GM10847 (cell line): ENCODE data around the gene MAPK13.

Experiments used
- POLR2A ChIP-seq: IDR thresholded peaks from 2 replicates; pipeline ENCODE4 v1.6.1; 2011; ENCODE audit not compliant: insufficient read length; ENCODE audit errors: extremely low read depth

The MAPK13 gene

DNA sequence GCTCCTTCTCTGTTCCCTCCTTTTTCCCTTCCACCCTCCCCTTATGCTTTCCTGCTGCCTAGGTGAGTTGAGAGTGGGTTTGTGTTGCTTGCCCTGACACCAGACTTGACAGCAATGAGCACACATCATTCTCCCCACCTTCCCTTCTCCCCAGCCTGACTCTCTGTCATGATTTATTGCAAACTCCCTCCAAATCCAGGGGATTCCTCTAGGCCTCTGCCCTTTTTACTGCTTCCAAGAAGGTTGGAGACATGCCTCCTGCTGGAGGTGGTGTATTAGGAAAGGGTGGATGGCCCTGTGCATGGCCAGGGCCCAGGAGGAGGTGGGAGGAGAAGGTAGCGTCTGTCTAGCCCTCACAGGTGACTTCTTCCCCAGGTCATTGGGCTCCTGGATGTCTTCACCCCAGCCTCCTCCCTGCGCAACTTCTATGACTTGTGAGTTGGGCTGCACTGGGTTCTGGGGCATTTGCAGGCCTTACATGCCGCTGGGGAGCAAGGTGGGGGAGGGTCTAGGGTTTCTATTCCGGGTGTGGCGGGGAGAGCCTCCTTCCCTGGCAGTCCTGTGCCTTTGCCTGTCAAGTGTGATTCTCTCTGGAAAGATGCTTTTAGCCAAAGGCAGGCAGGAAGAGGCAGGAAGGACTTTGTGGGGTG is 2.1 kb downstream of the MAPK13 start:
- no peak for TF ChIP-seq POLR2A

GRCh38 chr6:36133148-36133547 is 2.8 kb downstream of the MAPK13 start:
- no peak for TF ChIP-seq POLR2A

GRCh38 chr6:36133912-36134311 is 3.6 kb downstream of the MAPK13 start:
- no peak for TF ChIP-seq POLR2A

- no peak for TF ChIP-seq POLR2A
Observed at GRCh38 chr6:36135053-36135731, 4.9 kb downstream of the MAPK13 start.

DNA sequence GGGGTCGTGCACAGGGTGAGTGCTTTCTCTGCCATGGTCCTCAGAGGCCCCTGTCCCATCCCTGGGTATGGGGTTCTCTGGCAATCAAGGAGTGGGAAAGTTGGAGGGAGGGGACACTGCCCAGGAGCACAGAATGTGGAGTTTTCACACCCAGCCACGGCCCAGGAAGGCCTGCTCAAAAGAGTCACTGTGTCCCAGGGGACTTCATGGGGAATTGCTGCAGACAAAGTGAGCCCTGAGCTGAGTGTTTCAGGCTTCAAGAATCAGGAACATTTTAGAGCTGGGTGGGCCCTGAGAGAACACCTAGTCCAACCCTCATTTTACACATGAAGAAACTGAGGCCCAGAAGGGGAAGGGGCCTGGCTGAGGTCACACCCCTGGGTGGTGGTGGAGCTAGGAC is 5.7 kb downstream of the MAPK13 start:
- no peak for TF ChIP-seq POLR2A

GRCh38 chr6:36136551-36136950 is 6.2 kb downstream of the MAPK13 start:
- no peak for TF ChIP-seq POLR2A

DNA sequence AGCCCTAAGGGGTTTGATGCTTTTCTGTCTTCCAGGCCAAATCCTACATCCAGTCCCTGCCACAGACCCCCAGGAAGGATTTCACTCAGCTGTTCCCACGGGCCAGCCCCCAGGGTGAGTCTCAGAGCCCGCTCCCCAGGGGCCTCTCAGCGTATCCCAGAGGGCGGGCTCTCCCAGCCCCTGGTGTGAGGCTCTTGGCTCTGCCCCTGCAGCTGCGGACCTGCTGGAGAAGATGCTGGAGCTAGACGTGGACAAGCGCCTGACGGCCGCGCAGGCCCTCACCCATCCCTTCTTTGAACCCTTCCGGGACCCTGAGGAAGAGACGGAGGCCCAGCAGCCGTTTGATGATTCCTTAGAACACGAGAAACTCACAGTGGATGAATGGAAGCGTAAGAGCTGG is 8.4 kb downstream of the MAPK13 start:
- TF ChIP-seq POLR2A: no peak

DNA sequence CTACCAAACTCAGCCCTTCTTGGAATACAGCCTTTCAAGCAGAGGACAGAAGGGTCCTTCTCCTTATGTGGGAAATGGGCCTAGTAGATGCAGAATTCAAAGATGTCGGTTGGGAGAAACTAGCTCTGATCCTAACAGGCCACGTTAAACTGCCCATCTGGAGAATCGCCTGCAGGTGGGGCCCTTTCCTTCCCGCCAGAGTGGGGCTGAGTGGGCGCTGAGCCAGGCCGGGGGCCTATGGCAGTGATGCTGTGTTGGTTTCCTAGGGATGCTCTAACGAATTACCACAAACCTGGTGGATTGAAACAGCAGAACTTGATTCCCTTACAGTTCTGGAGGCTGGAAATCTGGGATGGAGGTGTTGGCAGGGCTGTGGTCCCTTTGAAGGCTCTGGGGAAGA is 9.1 kb downstream of the MAPK13 start:
- no peak for TF ChIP-seq POLR2A

GRCh38 chr6:36139991-36140710 is 9.8 kb downstream of the MAPK13 start:
- TF ChIP-seq POLR2A: no peak

DNA sequence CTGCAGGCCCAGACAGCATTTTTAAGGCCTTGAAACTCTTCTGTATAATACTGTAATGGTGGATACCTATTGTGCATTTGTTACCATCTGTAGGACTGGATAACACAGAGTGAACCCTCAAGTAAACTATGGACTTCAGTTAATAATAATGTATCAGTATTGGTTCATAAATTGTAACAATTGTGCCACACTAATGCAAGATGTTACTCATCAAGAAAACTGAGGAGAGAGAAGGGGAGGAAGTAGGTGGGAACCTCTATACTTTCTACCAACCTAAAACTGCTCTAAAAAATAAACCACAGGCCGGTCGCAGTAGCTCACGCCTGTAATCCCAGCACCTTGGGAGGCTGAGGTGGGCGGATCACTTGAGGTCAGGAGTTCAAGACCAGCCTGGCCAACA is 10.8 kb downstream of the MAPK13 start:
- TF ChIP-seq POLR2A: no peak

- TF ChIP-seq POLR2A: no peak
Observed at GRCh38 chr6:36141961-36142360, 11.6 kb downstream of the MAPK13 start.

- no peak for TF ChIP-seq POLR2A
Observed at GRCh38 chr6:36142971-36143838, 12.9 kb downstream of the MAPK13 start.

DNA sequence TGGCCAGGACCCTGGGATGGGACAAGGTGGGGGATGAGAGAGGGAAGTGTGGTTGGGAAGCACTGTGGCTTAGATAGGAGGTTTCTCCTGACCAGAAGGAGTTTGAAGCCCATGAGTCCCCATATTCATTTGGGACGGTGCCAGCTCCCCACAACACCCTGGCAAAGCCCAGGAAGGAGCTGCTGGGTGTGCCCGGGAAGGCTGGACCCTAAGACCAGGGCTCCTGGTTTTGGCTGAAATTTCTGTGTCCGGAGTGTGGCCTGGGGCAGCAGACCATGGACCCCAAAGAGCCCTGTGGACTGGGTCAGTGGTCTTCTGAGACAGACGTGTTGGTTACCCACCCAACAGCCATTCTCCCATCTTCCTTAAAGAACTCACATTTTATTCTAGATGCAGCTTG is 15.2 kb downstream of the MAPK13 start:
- TF ChIP-seq POLR2A: no peak

GRCh38 chr6:36147294-36147693 is 17.0 kb downstream of the MAPK13 start:
- TF ChIP-seq POLR2A: no peak

GRCh38 chr6:36149476-36149875 is 19.2 kb downstream of the MAPK13 start:
- no peak for TF ChIP-seq POLR2A
